Liver (tissue), 9 donors: ENCODE results near the gene GOLGA6B. TPM values are rescaled to one million over a fixed set of nuclear protein-coding genes. Genes with fewer than 3 reads are reported as not detected.
A peak's percentile ranks its signal among the peaks of the same experiment; 100 is the strongest.
"Not testable (repeated sequence)": the region's sequence is repeated elsewhere in the genome, so short reads cannot be mapped to it uniquely, and the experiment has no call there.

Experiments
- DNase-seq: peaks from one replicate; pipeline ENCODE4 v3.0.0-alpha.2; 2017; ENCODE audit warnings: low spot score
- H3K27ac ChIP-seq, 2 donors: one replicate each; pipeline ENCODE4 v1.7.0; 2013; ENCODE audit warnings: inconsistent platforms in 2 of 2, low read length in 2 of 2, control low read depth in 1 of 2, low read depth in 1 of 2, mild to moderate bottlenecking in 1 of 2
- H3K27me3 ChIP-seq, 4 donors: one replicate each; pipeline versions ENCODE4 v1.6.1 to v1.7.0; 2013; ENCODE audit warnings: low read length in 3 of 4, inconsistent platforms in 1 of 4, mild to moderate bottlenecking in 1 of 4, moderate library complexity in 1 of 4; ENCODE audit not compliant: control insufficient read depth in 4 of 4, insufficient read depth in 4 of 4
- H3K36me3 ChIP-seq, 4 donors: one replicate each; pipeline versions ENCODE4 v1.6.1 to v1.7.0; 2013; ENCODE audit warnings: low read length in 3 of 4, mild to moderate bottlenecking in 3 of 4, low read depth in 1 of 4, moderate library complexity in 1 of 4; ENCODE audit not compliant: control insufficient read depth in 4 of 4, insufficient read depth in 3 of 4
- H3K4me1 ChIP-seq, 4 donors: one replicate each; pipeline versions ENCODE4 v1.6.1 to v1.7.0; 2013; ENCODE audit warnings: low read length in 3 of 4, mild to moderate bottlenecking in 3 of 4, moderate library complexity in 1 of 4; ENCODE audit not compliant: control insufficient read depth in 4 of 4, insufficient read depth in 4 of 4
- H3K4me3 ChIP-seq, 3 donors: one replicate each; pipeline versions ENCODE4 v1.6.1 to v1.7.0; 2013; ENCODE audit warnings: low read length in 3 of 3, control low read depth in 1 of 3, low read depth in 1 of 3, mild to moderate bottlenecking in 1 of 3
- H3K9ac ChIP-seq, 2 donors: one replicate each; pipeline ENCODE4 v1.7.0; 2013; ENCODE audit warnings: low read length in 2 of 2, mild to moderate bottlenecking in 2 of 2, moderate library complexity in 2 of 2, control low read depth in 1 of 2, low read depth in 1 of 2
- H3K9me3 ChIP-seq, 4 donors: one replicate each; pipeline versions ENCODE4 v1.6.1 to v1.7.0; 2013; ENCODE audit warnings: low read length in 3 of 4; ENCODE audit not compliant: control insufficient read depth in 4 of 4
- GABPA ChIP-seq, 2 donors: IDR thresholded peaks in 1 of 2; conservative IDR thresholded peaks in 1 of 2; 2 replicates each; pipeline ENCODE4 v1.6.1; 2016; ENCODE audit warnings: antibody characterized with exemption in 2 of 2, mild to moderate bottlenecking in 1 of 2, moderate library complexity in 1 of 2
- RXRA ChIP-seq, 2 donors: IDR thresholded peaks; 2 replicates each; pipeline ENCODE4 v1.6.1; 2017 to 2018; ENCODE audit warnings: antibody characterized with exemption in 2 of 2, mild to moderate bottlenecking in 1 of 2
- WGBS: extraction: QIAGEN DNeasy Blood & Tissue Kit; methylation state at CpG from one replicate; pipeline ENCODE4 v1.1.7; 2013; 5-methylcytosine and 5-hydroxymethylcytosine counted together
- polyA plus RNA-seq, 2 donors: library from polyadenylated mRNA; stranded (reverse) in 1 of 2; unstranded in 1 of 2; fragments of 200-250 nt in 1 of 2; fragments of >200 nt in 1 of 2; fragmentation: Nextera tagmentation in 1 of 2; extraction: Ambion mirVana in 1 of 2; gene quantifications; one replicate each; pipeline versions ENCODE4 v1.2.1 to v1.2.3, GENCODE V29; 2013 to 2015
- total RNA-seq, 2 donors: library from RNA; depleted of rRNA; stranded (reverse); fragments of >200 nt; gene quantifications; one replicate each; pipeline ENCODE4 v1.2.3, GENCODE V29; 2014
- TF ChIP-seq, protein P1 (sequence below): IDR thresholded peaks from 2 replicates; pipeline ENCODE4 v1.6.1; 2016; ENCODE audit warnings: antibody characterized with exemption
- donor health status: healthy.
- donor health status: healthy.
- donor health status: healthy.
- donor health status: healthy.
- donor health status: healthy.

GOLGA6B gene
- total and polyA plus RNA-seq, 4 donors: 0.03 to 1.0 (median 0.05) TPM; not detected in 1

GRCh38 chr15:72626153-72626552 is 28.3 kb upstream of the GOLGA6B start:
- WGBS: 84% methylated on average over 3 of the region's 3 CpGs
- not testable (repeated sequence) for H3K36me3 ChIP-seq, H3K9ac ChIP-seq, H3K4me1 ChIP-seq, H3K27ac ChIP-seq, H3K4me3 ChIP-seq, H3K9me3 ChIP-seq, H3K27me3 ChIP-seq, DNase-seq

- not testable (repeated sequence) for H3K36me3 ChIP-seq, H3K27ac ChIP-seq, H3K27me3 ChIP-seq, H3K4me3 ChIP-seq, H3K4me1 ChIP-seq, H3K9ac ChIP-seq, H3K9me3 ChIP-seq, DNase-seq
- 92% methylated on average over 11 of the region's 11 CpGs for WGBS
Observed at GRCh38 chr15:72628249-72629067, 26.0 kb upstream of the GOLGA6B start.

DNA sequence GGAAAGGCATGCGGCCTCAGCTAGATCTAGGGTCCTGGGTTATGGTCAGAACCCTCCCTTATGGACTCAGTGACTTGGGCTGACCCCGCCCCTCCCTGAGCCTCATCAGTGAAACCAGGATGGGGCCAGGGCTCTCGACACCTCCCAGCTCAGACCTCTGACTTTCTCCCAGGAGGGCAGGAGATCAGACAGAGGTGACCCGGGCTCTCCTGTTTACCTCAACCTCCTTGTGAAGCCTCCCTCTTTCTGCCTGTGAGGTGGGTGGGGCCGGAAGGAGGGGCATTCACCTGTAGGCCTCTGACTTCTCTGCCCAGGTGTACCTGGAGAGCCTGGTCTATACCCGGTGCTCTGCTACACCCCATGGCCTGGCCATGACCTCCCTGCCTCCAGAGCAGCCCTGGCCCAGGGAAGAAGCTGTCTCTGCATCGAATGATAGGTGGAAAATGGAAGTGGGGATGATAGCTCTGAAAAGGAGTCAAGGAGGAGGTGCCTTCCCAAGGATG is 25.4 kb upstream of the GOLGA6B start:
- not testable (repeated sequence) for H3K36me3 ChIP-seq

GRCh38 chr15:72636519-72637282 is 17.8 kb upstream of the GOLGA6B start:
- not testable (repeated sequence) for H3K27ac ChIP-seq, H3K36me3 ChIP-seq, H3K9ac ChIP-seq, H3K9me3 ChIP-seq, H3K4me1 ChIP-seq, H3K27me3 ChIP-seq
- DNase-seq: peak; percentile 71
- TF ChIP-seq, protein P1, sequence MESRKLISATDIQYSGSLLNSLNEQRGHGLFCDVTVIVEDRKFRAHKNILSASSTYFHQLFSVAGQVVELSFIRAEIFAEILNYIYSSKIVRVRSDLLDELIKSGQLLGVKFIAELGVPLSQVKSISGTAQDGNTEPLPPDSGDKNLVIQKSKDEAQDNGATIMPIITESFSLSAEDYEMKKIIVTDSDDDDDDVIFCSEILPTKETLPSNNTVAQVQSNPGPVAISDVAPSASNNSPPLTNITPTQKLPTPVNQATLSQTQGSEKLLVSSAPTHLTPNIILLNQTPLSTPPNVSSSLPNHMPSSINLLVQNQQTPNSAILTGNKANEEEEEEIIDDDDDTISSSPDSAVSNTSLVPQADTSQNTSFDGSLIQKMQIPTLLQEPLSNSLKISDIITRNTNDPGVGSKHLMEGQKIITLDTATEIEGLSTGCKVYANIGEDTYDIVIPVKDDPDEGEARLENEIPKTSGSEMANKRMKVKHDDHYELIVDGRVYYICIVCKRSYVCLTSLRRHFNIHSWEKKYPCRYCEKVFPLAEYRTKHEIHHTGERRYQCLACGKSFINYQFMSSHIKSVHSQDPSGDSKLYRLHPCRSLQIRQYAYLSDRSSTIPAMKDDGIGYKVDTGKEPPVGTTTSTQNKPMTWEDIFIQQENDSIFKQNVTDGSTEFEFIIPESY: peak; percentile 56
- peak in 1 of 2 donors; percentile 60 for TF ChIP-seq GABPA (IDR thresholded peaks at IDR 0.05 in 1 of 2, conservative IDR thresholded peaks at IDR 0.05 in 1 of 2)
- peak in 1 of 2 donors; percentile 10 for TF ChIP-seq RXRA (IDR thresholded peaks at IDR 0.05)
- whole genome bisulfite sequencing: 1% methylated on average over 22 of the region's 43 CpGs
- H3K4me3 ChIP-seq: peak overlapping the region in 1 of 3 donors; percentile 37

More for the DNA sequence above, 25.4 kb upstream of the GOLGA6B start:
- H3K4me1 ChIP-seq, H3K9ac ChIP-seq, H3K27me3 ChIP-seq, DNase-seq, H3K27ac ChIP-seq, H3K9me3 ChIP-seq, H3K4me3 ChIP-seq: not testable (repeated sequence)
- 86% methylated on average over 7 of the region's 7 CpGs for WGBS

GRCh38 chr15:72639759-72640483 is 14.6 kb upstream of the GOLGA6B start:
- no CpG with 5 or more reads among the region's 26 CpGs for WGBS
- H3K27ac ChIP-seq, DNase-seq, H3K9ac ChIP-seq, H3K4me1 ChIP-seq, H3K36me3 ChIP-seq, H3K27me3 ChIP-seq, H3K4me3 ChIP-seq, H3K9me3 ChIP-seq: not testable (repeated sequence)

DNA sequence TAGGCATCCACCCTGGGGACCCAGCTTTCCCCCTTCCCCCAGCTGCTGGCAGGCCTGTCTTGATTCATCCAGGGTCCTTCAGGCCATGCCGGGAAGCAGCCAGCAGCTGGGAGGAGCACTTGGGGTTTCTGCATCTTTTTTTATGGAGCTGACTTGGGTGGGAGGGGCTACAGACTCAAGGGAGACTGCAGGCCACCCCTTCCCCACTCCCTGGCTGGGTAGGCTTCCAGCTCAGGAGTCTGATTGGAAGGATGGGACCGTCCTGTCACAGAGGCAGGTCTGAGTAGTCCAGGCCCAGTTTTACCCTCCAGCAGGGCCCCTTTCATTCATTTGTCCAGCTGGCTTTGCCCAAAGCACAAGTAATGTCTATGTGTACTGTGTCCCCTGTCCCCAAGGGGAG is 12.2 kb upstream of the GOLGA6B start:
- H3K27me3 ChIP-seq: not testable (repeated sequence)

More for the DNA sequence above, 12.2 kb upstream of the GOLGA6B start:
- not testable (repeated sequence) for H3K4me1 ChIP-seq, H3K9ac ChIP-seq, DNase-seq, H3K4me3 ChIP-seq, H3K27ac ChIP-seq, H3K9me3 ChIP-seq, H3K36me3 ChIP-seq
- no CpG with 5 or more reads among the region's 2 CpGs for WGBS
